Ascending aorta (tissue), 2 donors: ENCODE measurements around the gene ZCCHC9. TPM values are rescaled to one million over a fixed set of nuclear protein-coding genes. Genes with fewer than 3 reads are reported as not detected.

Source experiments
- DNase-seq, 2 donors: peaks; one replicate each; pipeline ENCODE4 v3.0.0-alpha.2; 2019; ENCODE audit warnings: low spot score in 2 of 2
- H3K27ac ChIP-seq, 2 donors: fragments of 200-600 bp; sonication (generic); one replicate each; pipeline ENCODE4 v1.5.1; 2016 to 2017; ENCODE audit warnings: mild to moderate bottlenecking in 1 of 2
- H3K27me3 ChIP-seq: fragments of 200-600 bp; sonication (generic); one replicate; pipeline ENCODE4 v1.5.1; 2017
- H3K36me3 ChIP-seq, 2 donors: fragments of 200-600 bp; sonication (generic); one replicate each; pipeline ENCODE4 v1.5.1; 2016
- H3K4me1 ChIP-seq, 2 donors: fragments of 200-600 bp; sonication (generic); one replicate each; pipeline ENCODE4 v1.5.1; 2016 to 2017; ENCODE audit warnings: mild to moderate bottlenecking in 1 of 2
- H3K4me3 ChIP-seq, 2 donors: fragments of 200-600 bp; sonication (generic); one replicate each; pipeline ENCODE4 v1.5.1; 2016 to 2017; ENCODE audit warnings: mild to moderate bottlenecking in 1 of 2
- H3K9me3 ChIP-seq, 2 donors: fragments of 200-600 bp; sonication (generic); one replicate each; pipeline ENCODE4 v1.5.1; 2016
- intact Hi-C: fragments of 100-400 bp; cut with DNase I; formaldehyde crosslinking; loops from one replicate; pipeline ENCODE4 v1.15.1; 2023
- total RNA-seq: library from RNA; depleted of rRNA; stranded (reverse); fragments of >200 nt; gene quantifications from one replicate; pipeline ENCODE4 v1.1.0, GENCODE V29; 2016
- TF ChIP-seq, protein P1 (sequence below), 3 experiments: fragments of 200-600 bp in 2 of 3; fragments of 450-650 bp in 1 of 3; sonication (generic) in 2 of 3; IDR thresholded peaks; one replicate each; pipeline ENCODE4 v1.5.1; 2016 to 2019; ENCODE audit warnings: antibody characterized with exemption in 3 of 3, mild to moderate bottlenecking in 1 of 3, moderate library complexity in 1 of 3

The ZCCHC9 gene
- total RNA-seq, 1 donor from 2014 or later: 10.5 TPM

DNA sequence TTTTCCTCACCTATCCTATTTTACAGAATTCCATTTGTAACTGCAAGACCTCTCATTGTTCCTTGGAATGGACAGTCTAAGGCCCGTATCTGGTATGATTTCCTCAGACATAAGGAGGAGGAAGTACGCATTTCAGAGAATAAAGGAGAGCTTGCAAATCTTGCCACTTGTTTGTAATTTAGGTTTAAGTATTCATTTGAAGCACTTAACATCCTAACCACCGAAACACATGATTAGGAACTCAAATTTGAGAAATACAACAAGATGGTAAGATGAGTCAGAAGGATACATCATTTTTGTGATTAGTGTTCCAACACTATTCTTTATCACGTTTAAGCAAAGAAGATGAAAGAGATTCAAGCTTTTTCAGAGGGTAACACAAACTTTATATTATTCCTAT lies 3.9 kb upstream of the ZCCHC9 start:
- no peak for DNase-seq
- Histone ChIP-seq H3K27ac (no peak overlapping the region), H3K4me1 (peaks cover 5 to 15% of the 10 kb centered on the region in 2 donors), H3K9me3 (peaks cover 0 to 3% of the 10 kb centered on the region in 2 donors), H3K36me3 (no peaks in the 10 kb centered on the region), H3K4me3 (no peak overlapping the region), H3K27me3 (no peaks in the 10 kb centered on the region)
- TF ChIP-seq, protein P1, sequence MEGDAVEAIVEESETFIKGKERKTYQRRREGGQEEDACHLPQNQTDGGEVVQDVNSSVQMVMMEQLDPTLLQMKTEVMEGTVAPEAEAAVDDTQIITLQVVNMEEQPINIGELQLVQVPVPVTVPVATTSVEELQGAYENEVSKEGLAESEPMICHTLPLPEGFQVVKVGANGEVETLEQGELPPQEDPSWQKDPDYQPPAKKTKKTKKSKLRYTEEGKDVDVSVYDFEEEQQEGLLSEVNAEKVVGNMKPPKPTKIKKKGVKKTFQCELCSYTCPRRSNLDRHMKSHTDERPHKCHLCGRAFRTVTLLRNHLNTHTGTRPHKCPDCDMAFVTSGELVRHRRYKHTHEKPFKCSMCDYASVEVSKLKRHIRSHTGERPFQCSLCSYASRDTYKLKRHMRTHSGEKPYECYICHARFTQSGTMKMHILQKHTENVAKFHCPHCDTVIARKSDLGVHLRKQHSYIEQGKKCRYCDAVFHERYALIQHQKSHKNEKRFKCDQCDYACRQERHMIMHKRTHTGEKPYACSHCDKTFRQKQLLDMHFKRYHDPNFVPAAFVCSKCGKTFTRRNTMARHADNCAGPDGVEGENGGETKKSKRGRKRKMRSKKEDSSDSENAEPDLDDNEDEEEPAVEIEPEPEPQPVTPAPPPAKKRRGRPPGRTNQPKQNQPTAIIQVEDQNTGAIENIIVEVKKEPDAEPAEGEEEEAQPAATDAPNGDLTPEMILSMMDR (IDR thresholded peaks at IDR 0.05): no peak
- intact Hi-C loops: no loop called here

DNA sequence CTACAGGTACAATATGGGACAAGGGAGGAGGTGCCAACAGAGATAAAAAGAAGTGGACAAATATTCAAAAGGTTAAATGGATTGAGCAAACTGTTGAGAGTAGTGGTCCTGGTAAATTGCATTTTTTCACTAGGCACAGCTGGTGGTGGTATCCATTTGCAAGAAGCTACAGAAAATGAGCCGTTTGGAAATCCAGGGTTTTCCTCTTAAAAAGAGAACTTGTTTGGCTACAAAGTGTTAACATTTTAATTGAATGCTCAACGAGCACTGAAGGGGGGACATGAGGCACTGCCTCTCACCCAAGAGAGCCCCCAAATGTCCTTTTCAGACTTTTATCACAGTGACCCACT lies 491 bp upstream of the ZCCHC9 start:
- Histone ChIP-seq H3K36me3 (peaks cover 0 to 6% of the 10 kb centered on the region in 2 donors), H3K4me3 (peak overlapping the region; percentile 77 to 96), H3K9me3 (no peaks in the 10 kb centered on the region), H3K4me1 (peaks cover 5 to 16% of the 10 kb centered on the region in 2 donors), H3K27me3 (no peaks in the 10 kb centered on the region), H3K27ac (peak overlapping the region; percentile 88 to 93)
- intact Hi-C loops: loop anchor here (2.0 to 10.0 kb wide), 5 partner anchors 68 to 674 kb away; partner anchors contain the start of genes ATG10, CKMT2, DHFR and MSH3
- DNase-seq: no peak
- TF ChIP-seq, protein P1 (IDR thresholded peaks at IDR 0.05): no peak

DNA sequence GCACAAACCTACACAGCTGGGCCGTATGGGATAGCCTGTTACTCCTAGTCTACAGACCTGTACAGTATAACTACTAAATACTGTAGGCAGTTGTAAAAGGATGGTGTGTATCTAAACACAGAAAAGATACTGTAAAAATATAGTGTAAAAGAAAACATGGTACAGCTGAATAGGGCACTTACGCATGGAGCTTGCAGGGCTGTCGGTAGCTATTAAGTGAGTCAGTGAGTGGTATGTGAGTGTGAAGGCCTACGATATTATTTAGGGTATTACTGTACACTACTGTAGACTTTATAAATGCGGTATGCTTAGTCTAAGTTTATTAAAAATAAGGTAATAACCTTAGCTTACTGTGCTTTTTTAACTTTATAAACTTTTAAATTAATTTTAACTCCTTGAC lies 1.2 kb downstream of the ZCCHC9 start:
- TF ChIP-seq, protein P1 (IDR thresholded peaks at IDR 0.05): no peak
- H3K36me3 ChIP-seq: peaks cover 0 to 6% of the 10 kb centered on the region in 2 donors
- H3K4me1 ChIP-seq: peaks cover 5 to 16% of the 10 kb centered on the region in 2 donors
- intact Hi-C loops: loop anchor here (5.0 to 10.0 kb wide), 2 partner anchors 205 to 672 kb away; partner anchors contain the start of gene ATG10
- no peaks in the 10 kb centered on the region for H3K9me3 ChIP-seq
- H3K27ac ChIP-seq: no peak overlapping the region
- peak overlapping the region; percentile 77 to 96 for H3K4me3 ChIP-seq
- no peaks in the 10 kb centered on the region for H3K27me3 ChIP-seq
- no peak for DNase-seq

DNA sequence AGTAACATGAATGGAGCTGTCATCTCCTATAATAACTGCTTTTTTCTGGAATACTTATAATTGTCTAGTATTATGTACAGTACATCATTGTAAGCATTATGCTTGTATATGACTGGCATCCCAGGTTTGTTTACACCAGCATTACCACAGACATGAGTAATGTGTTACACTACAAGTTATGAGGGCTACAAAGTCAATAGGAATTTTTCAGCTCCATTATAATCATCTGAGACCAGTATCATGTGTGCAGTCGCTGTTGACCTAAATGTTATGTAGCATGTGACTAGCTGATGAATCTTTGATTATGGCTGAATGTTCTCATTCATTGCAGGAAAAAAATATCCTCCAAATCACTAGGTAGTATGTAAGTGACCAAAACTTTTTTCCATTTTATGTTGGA lies 2.2 kb downstream of the ZCCHC9 start:
- Histone ChIP-seq H3K27ac (no peak overlapping the region), H3K27me3 (no peaks in the 10 kb centered on the region), H3K4me3 (no peak overlapping the region), H3K36me3 (peaks cover 0 to 6% of the 10 kb centered on the region in 2 donors), H3K9me3 (no peaks in the 10 kb centered on the region), H3K4me1 (peaks cover 5 to 16% of the 10 kb centered on the region in 2 donors)
- intact Hi-C loops: loop anchor here (5.0 to 10.0 kb wide), 2 partner anchors 204 to 671 kb away; partner anchors contain the start of gene ATG10
- DNase-seq: no peak
- TF ChIP-seq, protein P1 (IDR thresholded peaks at IDR 0.05): no peak

DNA sequence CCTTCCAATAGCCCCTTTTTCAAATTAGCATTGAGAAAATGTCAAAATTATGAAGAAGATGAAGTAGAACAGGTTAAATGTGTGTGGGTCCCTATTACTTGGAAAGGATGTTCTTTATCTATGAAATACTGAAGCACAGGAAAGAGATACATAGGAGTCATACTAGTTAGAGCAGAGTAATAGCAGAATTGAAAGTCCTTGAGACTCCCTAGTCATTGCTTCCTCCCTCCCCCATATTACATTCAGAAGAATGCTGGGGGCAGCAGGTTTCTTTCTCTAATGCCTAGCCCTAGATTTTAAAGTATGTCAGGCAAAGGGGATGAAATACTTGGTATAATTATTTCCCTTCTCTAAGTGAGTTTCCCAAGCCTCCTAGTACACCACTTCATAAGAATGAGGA lies 4.4 kb downstream of the ZCCHC9 start:
- no peak for DNase-seq
- Histone ChIP-seq H3K4me1 (peaks cover 5 to 6% of the 10 kb centered on the region in 2 donors), H3K27ac (no peak overlapping the region), H3K9me3 (no peaks in the 10 kb centered on the region), H3K4me3 (no peak overlapping the region), H3K36me3 (peaks cover 6 to 16% of the 10 kb centered on the region in 2 donors), H3K27me3 (no peaks in the 10 kb centered on the region)
- intact Hi-C loops: loop anchor here (10.0 kb wide), 1 partner anchor 669 kb away; the partner anchor contains the start of gene ATG10
- TF ChIP-seq, protein P1 (IDR thresholded peaks at IDR 0.05): no peak
